RKO (cell line): ENCODE data around the gene MRTFA.
A peak's percentile ranks its signal among the peaks of the same experiment; 100 is the strongest.

ENCODE experiments used
- DNase-seq: peaks from one replicate; pipeline ENCODE4 v3.0.0-alpha.2; 2016; ENCODE audit warnings: low spot score

The MRTFA gene

DNA sequence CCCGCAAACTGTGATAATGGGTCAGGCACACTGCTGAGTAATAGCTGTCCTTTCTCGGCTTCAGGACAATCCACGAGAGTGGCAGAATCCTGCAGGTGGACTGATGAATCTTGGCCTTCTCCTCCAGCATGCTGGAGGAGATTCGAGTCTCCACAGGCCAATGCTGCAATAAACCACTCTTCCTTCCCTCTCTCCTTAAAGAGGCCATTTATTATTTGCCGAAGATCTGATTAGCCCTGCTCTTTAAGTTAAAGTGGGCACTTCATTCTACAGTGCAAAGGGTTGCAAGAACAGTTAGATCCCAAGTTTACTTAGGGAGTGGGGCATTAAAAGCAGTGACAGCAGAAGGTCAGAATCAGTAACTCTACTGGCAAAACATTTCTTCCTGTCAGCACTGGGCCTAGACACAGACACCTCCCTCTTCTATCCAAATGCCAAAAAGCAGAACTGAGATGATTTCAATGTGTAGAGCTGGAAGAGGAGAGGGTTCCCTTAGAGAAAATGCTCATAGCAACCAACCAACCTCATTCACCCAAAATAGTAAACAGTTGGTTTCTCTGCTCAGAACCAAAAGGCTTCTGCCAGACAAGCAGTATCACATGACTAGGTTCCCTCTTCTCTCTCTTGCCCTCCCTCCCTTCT is 144.4 kb downstream of the MRTFA start:
- DNase-seq, result no peak

DNA sequence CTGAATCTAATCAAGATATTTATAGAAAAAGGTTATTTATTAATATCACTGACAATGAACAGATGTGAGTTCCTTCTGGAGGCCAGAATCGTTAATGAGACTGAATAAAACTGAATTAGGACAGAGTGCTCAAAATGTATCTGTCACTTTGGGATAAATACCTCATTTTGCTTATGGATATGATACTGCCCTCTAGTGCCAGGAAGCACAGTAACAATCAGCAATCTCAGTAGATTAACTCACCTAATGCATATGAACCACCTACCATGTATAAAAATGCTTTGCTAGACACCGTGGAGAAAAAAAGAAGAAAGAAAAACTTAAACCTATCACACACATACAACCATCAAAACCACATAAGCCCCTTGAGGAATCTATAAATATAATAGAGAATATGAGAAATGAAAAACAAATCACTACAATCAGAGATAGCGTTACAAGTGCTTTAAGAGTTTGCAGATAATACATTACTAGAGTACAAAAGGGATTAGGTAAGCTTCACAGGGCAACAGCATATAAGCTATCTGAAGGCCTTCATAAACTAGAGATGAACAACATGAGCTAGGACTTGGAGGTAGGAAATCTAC is 148.8 kb downstream of the MRTFA start:
- DNase-seq, result peak; percentile 61

DNA sequence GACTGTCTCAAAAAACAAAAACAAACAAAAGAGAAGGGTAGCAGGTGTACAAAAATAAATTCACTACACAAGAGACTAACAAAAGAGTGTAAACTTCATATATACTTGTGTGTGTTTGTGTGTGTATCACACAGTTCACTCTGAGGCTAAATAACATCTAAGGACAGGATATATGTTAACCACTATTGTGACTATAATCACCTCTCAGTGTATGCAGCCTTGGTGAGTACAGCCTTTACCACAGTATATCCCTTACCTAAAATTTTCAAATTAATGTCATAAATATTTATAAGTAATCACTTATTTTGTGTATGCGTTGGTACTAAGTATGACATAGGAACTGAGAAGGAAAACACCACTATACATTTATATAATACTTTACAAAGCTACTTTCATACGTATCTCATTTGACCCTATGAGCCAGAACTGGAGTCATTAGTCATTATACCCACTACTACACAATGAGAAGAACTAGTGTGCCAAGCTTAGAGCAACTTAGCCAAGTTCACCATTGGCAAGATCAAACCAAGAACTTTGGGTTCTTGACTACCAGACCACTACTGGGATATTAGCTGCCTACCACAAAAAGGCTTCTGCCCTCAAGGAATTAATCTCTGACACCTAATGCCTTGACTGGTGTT is 149.4 kb downstream of the MRTFA start:
- no peak for DNase-seq

DNA sequence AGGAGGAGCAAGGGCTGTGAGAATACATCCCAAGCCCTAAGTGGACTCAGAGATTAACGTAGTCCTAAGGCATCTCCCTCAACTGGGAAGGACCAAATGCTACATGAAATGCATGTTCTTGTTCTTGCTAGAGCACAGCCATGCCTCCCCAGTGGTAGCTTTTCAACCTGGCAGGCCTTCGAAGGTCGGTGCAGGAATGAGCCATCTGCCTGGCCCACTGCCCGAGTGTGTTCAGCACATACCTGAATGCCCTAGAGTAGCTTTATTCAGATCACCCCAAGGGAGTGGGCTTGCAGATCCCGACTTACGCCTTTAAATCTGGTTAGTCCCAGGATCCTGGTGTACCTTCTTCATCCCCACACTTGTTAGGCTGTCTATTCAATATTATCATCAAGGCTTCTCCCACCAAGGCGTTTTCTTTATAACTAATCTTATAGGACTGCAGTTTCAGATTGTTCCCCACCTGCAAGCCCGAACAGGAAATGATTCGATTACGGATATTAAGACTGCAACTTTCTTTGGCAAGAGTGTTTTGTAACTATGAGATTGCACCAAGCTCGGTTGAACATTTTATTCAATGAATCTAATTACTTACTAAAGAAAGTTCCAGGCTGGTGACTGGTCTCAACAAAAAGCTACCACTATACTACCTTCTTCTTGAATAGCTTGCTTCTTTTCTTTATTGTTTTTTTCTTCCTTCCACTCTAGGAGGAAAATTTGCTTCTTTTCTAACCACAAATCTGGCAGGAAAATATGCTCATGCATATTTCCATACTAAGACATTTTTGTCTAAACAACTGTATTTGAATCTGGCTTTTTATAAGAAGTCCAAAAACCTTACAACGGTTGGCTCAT is 150.5 kb downstream of the MRTFA start:
- no peak for DNase-seq

DNA sequence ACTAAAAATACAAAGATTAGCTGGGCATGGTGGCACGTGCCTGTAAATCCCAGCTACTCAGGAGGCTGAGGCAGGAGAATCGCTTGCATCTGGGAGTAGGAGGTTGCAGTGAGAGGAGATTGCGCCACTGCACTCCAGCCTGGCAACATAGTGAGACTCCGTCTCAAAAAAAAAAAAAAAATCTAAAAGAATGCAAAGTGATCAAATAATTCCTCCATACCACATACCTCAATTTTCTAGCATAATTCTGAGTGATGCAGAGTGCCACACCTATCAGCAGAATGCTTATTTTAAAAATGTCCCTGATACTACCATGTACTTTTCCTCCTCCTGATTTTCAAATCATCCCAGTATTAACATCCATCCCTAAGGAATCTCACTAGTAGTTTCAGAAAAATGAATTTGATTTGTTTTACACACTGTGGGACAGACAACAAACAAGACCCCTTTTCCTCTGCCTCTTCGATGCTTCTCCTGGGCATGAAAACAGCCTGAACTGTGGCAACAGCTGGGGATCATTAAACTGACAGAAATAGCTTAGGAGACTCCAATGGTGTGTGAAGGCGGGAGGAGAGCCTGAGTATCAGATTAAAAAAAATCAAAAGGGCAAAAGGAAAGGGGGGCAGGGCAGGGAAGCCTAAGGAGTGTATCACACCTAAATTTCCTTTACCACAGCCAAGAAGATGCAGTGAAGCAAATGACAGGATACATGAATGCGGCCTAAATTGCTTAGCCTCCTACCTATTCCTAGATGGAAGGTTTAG is 151.4 kb downstream of the MRTFA start:
- no peak for DNase-seq

DNA sequence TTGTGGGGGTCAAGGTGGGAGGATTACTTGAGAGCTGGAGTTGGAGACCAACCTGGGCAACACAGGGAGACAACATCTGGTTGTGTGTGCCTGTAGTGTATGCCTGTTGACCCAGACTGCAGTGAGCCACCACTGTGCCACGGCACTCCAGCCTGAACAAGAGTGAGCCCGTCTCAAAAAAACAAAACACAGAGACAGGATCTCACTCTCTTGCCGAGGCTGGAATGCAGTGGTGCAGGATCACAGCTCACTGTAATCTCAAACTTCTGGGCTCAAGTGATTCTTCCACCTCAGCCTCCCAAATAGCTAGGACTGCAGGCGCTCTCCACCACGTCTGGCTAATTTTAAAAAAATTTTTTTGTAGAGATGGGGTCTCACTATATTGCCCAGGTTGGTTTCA is 153.6 kb downstream of the MRTFA start:
- DNase-seq, result no peak

DNA sequence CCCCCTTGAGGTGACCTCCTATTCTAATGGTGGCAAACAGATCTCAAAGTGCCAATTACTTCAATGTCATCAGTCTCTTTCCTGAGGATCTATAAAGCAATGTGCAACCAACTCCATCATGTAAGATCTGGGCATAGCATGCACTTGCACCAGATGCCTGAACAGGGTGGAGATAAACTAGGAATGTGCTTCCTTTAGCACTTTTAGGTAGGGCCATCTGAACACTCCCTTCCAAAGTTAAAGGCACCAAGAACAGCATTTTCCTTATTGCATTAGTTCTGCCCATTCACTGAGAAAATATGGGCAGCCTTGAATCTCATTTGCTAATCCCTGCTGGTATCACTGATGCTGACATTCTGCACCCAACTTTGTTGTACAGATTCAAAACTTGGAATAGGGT is 154.1 kb downstream of the MRTFA start:
- no peak for DNase-seq

DNA sequence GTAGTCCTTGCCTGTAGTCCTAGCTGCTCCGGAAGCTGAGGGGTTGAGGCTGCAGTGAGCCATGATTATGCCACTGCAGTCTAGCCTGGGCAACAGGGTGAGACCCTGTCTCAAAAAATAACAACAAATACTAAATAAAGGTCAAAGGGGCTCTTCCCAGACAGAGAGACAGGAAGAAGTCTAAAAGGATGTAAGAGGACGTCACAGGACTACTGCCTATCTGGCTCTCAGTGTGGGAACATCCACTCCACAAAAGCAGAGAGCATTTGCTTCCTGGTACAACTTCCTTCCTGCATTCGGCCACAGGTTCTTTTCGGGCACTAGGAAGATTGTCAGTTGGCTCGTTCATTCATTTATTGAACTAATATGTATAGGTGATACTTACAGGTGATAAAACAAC is 155.5 kb downstream of the MRTFA start:
- no peak for DNase-seq

DNA sequence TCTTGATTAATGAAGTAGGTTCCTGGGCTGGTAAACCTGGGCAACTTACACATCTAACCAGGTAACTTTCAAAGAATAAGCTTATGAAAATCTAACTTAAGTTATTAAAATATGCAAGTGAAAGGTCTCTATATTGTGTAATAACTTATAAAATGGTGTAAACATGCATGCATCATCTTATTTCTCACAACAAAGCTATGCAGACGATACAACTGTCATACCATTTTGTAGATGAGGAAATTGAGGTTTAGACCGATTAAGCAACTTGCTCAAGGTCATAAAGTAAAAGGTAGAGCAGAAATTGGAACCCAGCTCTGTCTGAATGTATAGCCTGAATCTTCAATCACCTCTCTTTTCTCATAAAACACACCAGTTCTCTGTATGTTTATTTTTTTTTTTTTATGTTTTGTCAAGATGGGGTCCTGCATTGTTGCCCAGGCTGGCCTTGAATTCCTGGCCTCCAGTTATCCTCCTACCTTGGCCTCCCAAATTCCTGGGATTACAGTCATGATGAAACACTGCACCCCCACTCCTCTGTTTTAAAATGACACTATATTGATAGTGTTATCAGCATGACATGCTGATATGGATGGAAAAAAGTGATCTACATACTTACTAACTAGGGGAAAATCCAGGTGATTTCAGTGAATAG is 156.5 kb downstream of the MRTFA start:
- no peak for DNase-seq

DNA sequence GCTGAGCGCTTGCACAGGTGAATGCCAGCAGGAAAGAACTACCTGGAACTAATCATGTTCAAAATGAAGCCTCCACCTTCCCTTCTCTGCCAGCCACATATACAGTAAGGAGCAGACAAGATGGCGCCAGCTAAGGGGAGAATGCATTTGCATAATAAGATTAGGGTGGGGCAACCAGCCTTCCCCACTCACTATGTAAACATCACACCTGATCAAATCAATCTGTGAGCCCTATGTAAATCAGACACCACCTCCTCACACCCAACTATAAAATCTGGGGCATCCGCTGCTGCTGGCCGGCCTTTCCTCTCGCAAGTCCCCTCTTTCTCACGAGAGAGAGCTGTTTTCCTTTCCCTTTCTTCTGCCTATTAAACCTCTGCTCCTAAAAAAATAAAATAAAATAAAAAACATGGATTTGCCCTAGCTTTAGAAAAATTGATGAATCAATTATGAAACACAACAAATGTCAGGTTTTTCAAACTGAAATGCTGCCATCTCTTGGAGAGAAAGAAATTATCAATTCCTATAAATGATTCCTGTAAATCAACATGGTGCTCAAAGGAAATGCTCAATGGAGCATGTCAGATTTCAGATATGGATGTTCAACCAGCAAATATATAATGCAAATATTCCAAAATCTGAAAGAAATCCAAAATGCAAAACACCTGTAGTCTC is 157.3 kb downstream of the MRTFA start:
- no peak for DNase-seq

DNA sequence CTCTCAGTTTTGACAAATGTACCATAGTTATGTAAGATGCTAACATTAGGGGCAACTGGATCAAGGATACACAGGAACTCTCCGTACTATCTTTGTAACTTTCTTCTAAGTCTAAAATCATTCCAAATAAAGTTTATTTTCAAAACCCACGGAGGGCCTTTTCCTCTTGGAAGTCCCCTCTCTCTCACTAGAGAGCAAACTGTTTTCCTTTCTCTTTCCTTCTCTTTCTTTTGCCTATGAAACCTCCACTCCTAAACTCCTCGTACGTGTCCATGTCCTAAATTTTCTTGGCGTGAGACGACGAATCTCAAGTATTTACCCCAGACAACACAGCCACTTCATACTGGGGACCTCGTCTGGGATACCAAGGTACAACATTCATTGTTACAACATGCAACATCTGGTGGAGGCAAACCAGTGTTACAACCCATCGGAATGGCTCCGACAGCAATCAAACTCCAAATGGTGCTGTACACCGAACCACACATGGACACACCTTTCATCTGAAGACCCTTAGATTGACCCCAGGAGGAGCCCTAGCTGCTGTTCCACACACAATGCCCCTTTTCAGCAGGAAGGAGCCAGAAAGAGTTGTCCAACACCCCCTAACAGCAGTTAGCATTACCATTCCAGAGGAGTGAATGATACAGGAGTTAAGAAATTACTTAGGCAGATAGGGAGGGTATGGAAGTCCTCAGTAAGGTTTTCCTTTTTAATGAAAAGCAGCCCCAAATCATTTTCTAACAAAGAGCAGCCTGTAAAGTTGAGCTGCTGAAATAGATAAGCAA is 158.0 kb downstream of the MRTFA start:
- DNase-seq, result no peak

DNA sequence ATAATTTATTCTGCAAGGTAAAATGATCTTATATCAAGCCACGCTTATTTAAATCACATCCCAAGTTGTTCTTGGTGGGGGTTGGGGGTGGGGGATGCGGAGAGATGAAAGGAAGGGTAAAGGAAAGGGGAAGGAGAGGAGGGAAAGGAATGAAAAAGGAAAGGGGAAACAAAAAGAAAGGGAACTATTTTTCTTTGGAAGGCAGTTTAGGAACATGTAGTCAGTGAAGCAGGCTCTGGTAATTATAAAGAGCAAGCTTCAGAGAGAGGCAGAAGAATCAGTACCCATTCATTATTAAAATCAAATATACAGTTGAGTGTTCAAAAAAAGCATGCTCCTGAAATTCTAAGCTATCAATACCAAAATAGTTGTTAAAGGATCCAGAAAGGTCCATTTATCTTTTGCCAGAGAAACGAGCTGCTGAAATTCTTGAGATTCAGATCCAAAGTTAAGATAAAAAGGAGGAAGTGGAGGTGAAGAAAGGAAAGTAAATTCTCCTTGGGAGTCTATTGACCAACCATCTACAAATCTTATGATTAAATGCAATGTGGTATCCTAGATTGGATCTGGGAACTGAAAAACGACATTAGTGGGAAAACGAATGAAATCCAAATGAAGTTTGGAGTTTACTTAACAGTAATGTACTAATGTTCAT is 158.7 kb downstream of the MRTFA start:
- no peak for DNase-seq

DNA sequence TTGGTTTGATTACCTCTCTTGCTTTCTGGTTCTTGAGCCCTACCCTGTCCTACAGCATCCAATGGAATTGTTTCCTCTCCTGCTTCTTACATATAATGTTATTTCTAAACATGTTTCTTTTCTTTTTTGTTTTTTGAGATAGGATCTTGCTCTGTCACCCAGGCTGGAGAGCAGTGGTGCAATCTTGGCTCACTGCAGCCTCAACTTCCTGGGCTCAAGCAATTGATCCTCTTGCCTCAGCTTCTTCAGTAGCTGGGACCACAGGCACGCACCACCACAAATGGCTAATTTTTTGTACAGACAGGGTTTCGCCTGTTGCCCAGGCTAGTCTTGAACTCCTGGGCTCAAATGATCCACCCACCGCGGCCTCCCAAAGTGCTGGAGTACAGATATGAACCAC is 160.2 kb downstream of the MRTFA start:
- DNase-seq, result no peak

DNA sequence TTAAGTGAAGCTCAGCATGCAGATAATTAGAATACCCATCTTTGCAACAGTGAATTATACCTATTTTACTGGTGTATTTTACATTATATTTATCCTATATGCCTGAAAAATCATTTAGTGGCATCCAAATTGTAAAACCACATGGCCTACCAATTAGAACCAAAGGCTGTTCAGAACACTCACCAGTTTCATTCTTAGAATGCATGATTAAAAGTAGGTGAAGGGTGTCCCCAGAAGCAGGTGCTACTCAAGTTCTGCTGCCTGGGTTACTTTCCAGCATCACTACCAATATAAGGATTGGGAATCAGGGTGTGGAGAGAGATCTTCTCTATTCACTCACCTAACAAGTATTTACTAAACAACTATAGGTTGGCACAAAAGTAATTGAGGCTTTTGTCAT is 162.8 kb downstream of the MRTFA start:
- DNase-seq, result no peak

DNA sequence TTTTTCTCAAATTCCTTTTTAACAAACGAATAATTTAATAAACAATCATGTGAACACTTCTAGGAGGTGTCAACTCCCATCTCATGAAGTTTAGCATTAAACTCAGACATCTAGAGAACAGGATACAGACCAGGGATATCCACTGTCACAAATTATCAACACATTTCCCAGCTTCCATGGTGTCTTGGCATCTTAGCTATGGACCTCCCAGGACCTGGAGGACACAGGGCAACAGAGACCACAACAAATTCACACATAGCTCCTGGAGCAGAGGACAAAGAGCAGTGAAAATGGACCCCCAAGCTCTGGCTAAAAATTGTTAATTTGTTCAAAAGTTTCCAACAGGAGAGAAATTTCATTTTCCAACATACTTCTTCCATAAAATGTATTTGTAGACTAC is 163.9 kb downstream of the MRTFA start:
- DNase-seq, result no peak

DNA sequence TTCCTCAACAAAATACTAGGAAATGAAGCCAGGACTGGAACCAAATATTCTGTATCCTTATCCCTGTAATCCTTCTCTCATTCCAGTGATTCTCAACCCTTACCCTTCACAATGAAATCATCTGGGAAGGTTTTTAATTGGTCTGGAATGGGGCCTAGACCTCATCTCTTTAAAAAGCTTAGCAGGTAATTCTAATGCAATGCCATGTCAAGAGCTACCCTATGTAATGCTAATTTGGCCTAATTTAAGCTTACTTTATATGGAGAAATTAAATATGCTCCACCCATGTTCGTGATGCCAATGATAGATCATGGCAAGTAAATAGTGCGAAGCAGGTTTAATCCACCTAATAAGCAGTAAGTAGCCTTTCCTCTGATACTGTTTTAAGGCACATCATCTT is 164.5 kb downstream of the MRTFA start:
- DNase-seq, result no peak

DNA sequence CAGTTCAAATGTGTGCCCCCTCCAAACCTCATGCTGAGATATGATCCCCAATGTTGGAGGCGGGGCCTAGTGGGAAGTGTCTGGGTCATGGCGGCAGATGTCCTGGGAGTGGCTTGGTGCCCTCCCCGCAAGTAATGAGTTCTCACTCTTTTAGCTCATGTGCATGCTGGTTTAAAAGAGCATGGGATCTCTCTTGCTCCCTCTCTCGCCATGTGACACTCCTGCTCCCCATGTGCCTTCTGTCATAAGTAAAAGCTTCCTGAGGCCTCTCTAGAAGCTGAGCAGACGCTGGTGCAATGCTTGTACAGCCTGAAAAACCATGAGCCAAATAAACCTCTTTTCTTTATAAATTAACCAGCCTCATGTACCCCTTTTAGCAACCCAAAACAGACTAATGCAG is 167.3 kb downstream of the MRTFA start:
- DNase-seq, result no peak

DNA sequence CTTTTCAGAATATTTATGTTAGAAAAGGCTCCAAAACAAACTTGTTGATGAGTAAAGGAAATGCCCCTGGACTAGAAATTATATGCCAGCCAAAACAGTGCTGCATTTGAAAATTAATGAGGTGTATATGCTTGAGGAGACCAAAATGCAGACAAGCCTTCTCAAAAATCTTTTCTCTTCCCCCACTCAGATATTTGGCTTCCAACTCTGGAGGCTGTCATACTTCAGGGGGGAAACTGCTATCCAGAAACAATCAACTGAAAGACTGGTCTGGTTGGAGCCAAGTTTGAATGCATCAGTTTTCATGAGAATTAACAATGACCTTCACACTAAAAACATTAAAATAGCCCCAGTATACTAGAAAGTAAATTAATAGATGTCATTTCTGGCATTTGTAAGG is 167.9 kb downstream of the MRTFA start:
- no peak for DNase-seq

DNA sequence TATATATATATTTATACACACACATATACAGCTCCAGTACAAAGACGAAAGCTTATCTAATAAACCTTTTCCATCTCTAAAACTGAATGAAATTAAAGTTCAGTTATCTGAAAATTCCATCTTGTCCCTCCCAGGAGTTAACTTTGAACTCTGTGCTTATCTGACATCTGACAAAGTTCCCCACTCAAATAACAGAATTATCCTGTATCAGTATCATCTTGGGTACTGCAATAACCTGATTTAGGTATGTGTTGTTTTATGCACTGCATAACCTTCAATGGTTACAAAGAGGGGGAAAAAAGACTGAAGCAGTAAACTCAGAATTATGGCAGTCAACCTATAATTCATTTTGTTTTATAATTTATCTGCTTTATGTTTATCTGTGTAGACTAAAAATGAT is 169.5 kb downstream of the MRTFA start:
- DNase-seq, result no peak

DNA sequence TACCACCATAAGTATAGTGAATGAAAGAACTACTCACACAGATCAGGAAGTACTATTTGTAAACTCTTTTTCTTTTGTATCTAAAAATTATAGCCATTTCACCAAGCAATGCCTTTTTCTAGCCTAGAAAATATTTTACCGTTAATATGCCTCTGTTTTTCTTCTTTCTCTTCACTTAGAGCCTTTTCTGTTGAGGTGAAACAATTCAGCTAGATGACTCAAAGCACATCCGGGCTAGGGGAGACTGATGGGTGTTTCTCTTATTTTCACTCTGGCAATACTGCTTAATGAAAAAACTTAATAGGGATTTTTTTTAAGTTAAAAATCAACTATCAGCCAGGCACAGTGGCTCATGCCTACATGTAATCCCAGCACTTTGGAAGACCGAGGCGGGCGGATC is 172.8 kb downstream of the MRTFA start:
- DNase-seq, result no peak
